PC-3 (cell line): ENCODE data around the gene CDAN1. TPM values are rescaled to one million over a fixed set of nuclear protein-coding genes. Genes with fewer than 3 reads are reported as not detected.

ENCODE experiments used
- ATAC-seq: fragments of 200-7000 bp; cut with Tn5 transposase; 2 replicates; pipeline ENCODE4 v1.9.1; 2020; ENCODE audit warnings: mild to moderate bottlenecking, moderate library complexity
- BruUV-seq: library from RNA; stranded (reverse); fragments of 400-500 nt; replicated peaks from 2 replicates; lab custom pipeline; 2021; lab: Mats Ljungman, UMichigan
- CTCF ChIA-PET: fragments of 300-600 bp; sonication (Branson Sonifier 250); formaldehyde crosslinking; loops from one replicate; lab custom pipeline; 2022; ENCODE audit warnings: antibody characterized with exemption; lab: Charles Lee
- POLR2A ChIA-PET: fragments of 300-600 bp; sonication (Branson Sonifier 250); formaldehyde crosslinking; loops from one replicate; lab custom pipeline; 2022; ENCODE audit warnings: antibody characterized with exemption; ENCODE audit not compliant: unreplicated experiment; lab: Charles Lee
- DNase-seq: peaks from one replicate; pipeline ENCODE4 v3.0.0-alpha.2; 2015
- H2AFZ ChIP-seq: fragments of 300-600 bp; sonication (generic); 2 replicates; pipeline ENCODE4 v1.6.0; 2016; ENCODE audit warnings: antibody characterized with exemption, low read length
- H3F3A ChIP-seq: fragments of 300-600 bp; sonication (generic); one replicate; pipeline ENCODE4 v1.6.0; 2017; ENCODE audit warnings: antibody characterized with exemption, low read length, control low read depth, mild to moderate bottlenecking; ENCODE audit not compliant: unreplicated experiment
- H3K27ac ChIP-seq: fragments of 300-600 bp; sonication (generic); 2 replicates; pipeline ENCODE4 v1.5.1; 2016; ENCODE audit warnings: mild to moderate bottlenecking, low read length
- H3K27me3 ChIP-seq: fragments of 300-600 bp; sonication (generic); 2 replicates; pipeline ENCODE4 v1.6.1; 2016; ENCODE audit warnings: low read length, mixed read lengths
- H3K36me3 ChIP-seq: fragments of 300-600 bp; sonication (generic); 2 replicates; pipeline ENCODE4 v1.6.1; 2016; ENCODE audit warnings: low read depth, mixed run types, low read length, mixed read lengths
- H3K4me1 ChIP-seq: fragments of 300-600 bp; sonication (generic); 2 replicates; pipeline ENCODE4 v1.5.1; 2016; ENCODE audit warnings: low read length; ENCODE audit not compliant: insufficient read depth
- H3K4me2 ChIP-seq: fragments of 300-600 bp; sonication (generic); 2 replicates; pipeline ENCODE4 v1.6.0; 2016; ENCODE audit warnings: low read length
- H3K4me3 ChIP-seq: fragments of 300-600 bp; sonication (generic); 2 replicates; pipeline ENCODE4 v1.5.1; 2016; ENCODE audit warnings: mild to moderate bottlenecking, low read length, mixed read lengths
- H3K79me2 ChIP-seq: fragments of 300-600 bp; sonication (generic); 2 replicates; pipeline ENCODE4 v1.6.1; 2017; ENCODE audit warnings: low read length, mixed read lengths
- H3K9ac ChIP-seq: fragments of 300-600 bp; sonication (generic); 2 replicates; pipeline ENCODE4 v1.6.0; 2016; ENCODE audit warnings: mild to moderate bottlenecking, low read length
- H3K9me2 ChIP-seq: fragments of 300-600 bp; sonication (generic); replicated peaks from 2 replicates; pipeline ENCODE4 v1.6.1; 2016; ENCODE audit warnings: mixed run types, low read length, mixed read lengths
- H3K9me3 ChIP-seq: fragments of 300-600 bp; sonication (generic); 2 replicates; pipeline ENCODE4 v1.6.1; 2016; ENCODE audit warnings: low read length, mixed read lengths
- H4K20me1 ChIP-seq: fragments of 300-600 bp; sonication (generic); 2 replicates; pipeline ENCODE4 v1.6.1; 2016; ENCODE audit warnings: low read length, mixed read lengths
- EZH2 ChIP-seq: fragments of 300-600 bp; sonication (generic); IDR thresholded peaks from one replicate; pipeline ENCODE4 v1.6.1; 2017; ENCODE audit warnings: antibody characterized with exemption, mild to moderate bottlenecking, low read length; ENCODE audit not compliant: unreplicated experiment
- EZH2phosphoT487 ChIP-seq: fragments of 300-600 bp; sonication (generic); IDR thresholded peaks from 2 replicates; pipeline ENCODE4 v1.6.1; 2018; ENCODE audit warnings: mild to moderate bottlenecking, antibody characterized with exemption, low read length, borderline replicate concordance
- intact Hi-C: fragments of 100-400 bp; cut with micrococcal nuclease; formaldehyde crosslinking; loops from 2 replicates; pipeline ENCODE4 v1.9.0; 2023
- total RNA-seq: library from RNA; depleted of rRNA; stranded (reverse); fragments of >200 nt; gene quantifications from 2 replicates; pipeline ENCODE4 v1.2.3, GENCODE V29; 2014
- TF ChIP-seq, protein P1 (sequence below): fragments of 300-600 bp; sonication (generic); conservative IDR thresholded peaks from 2 replicates; pipeline ENCODE4 v1.5.1; 2017; ENCODE audit warnings: antibody characterized with exemption, low read depth, mild to moderate bottlenecking, low read length

Gene CDAN1
- total RNA-seq, 1 experiment from 2014 or later, result 38.6 TPM

GRCh38 chr15:42692536-42692935, 44.4 kb downstream of the CDAN1 start:
- H3K4me1 ChIP-seq, result no peaks in the 10 kb centered on the region
- H3K9ac ChIP-seq, result no peak overlapping the region
- ATAC-seq, result no peak
- no peaks in the 10 kb centered on the region for H3K9me3 ChIP-seq
- no peaks in the 10 kb centered on the region for H3K9me2 ChIP-seq
- no peaks in the 10 kb centered on the region for H3K79me2 ChIP-seq
- TF ChIP-seq EZH2 (no peak), EZH2phosphoT487 (no peak)
- TF ChIP-seq, protein P1, sequence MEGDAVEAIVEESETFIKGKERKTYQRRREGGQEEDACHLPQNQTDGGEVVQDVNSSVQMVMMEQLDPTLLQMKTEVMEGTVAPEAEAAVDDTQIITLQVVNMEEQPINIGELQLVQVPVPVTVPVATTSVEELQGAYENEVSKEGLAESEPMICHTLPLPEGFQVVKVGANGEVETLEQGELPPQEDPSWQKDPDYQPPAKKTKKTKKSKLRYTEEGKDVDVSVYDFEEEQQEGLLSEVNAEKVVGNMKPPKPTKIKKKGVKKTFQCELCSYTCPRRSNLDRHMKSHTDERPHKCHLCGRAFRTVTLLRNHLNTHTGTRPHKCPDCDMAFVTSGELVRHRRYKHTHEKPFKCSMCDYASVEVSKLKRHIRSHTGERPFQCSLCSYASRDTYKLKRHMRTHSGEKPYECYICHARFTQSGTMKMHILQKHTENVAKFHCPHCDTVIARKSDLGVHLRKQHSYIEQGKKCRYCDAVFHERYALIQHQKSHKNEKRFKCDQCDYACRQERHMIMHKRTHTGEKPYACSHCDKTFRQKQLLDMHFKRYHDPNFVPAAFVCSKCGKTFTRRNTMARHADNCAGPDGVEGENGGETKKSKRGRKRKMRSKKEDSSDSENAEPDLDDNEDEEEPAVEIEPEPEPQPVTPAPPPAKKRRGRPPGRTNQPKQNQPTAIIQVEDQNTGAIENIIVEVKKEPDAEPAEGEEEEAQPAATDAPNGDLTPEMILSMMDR, result no peak
- H3K4me2 ChIP-seq, result no peak overlapping the region
- no peaks in the 10 kb centered on the region for H3K27me3 ChIP-seq
- no peak overlapping the region for H3K4me3 ChIP-seq
- H3K36me3 ChIP-seq, result no peaks in the 10 kb centered on the region
- BruUV-seq, result no TSS peak
- DNase-seq, result no peak
- intact Hi-C loops, result no loop called here
- H3F3A ChIP-seq, result no peaks in the 10 kb centered on the region
- no peaks in the 10 kb centered on the region for H4K20me1 ChIP-seq
- ChIA-PET POLR2A (no interaction called here), CTCF (no interaction called here)
- H2AFZ ChIP-seq, result no peak overlapping the region
- no peak overlapping the region for H3K27ac ChIP-seq

DNA sequence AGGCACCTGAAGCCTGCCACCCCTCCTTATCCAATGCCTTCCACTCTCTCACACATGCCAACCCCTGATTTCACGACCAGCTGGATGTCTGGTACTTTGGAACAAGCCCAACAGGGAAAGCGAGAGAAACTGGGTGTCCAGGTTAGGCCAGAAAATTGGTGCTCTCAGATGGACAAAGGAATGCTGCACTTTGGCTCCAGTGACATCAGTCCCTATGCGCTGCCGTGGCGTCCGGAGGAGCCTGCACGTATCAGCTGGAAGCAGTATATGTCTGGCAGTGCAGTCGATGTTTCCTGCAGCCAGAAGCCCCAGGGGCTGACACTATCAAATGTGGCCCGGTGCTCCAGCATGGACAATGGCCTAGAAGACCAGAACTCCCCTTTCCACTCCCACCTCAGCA, 45.2 kb downstream of the CDAN1 start:
- no peaks in the 10 kb centered on the region for H3K79me2 ChIP-seq
- H2AFZ ChIP-seq, result no peak overlapping the region
- no peaks in the 10 kb centered on the region for H3K27me3 ChIP-seq
- CTCF ChIA-PET, result no interaction called here
- TF ChIP-seq EZH2, result no peak
- no peak for TF ChIP-seq EZH2phosphoT487
- TF ChIP-seq, protein P1, result no peak
- no peaks in the 10 kb centered on the region for H3K4me1 ChIP-seq
- no peak overlapping the region for H3K4me3 ChIP-seq
- DNase-seq (no peak), ATAC-seq (no peak)
- H4K20me1 ChIP-seq, result no peaks in the 10 kb centered on the region
- POLR2A ChIA-PET, result no interaction called here
- H3F3A ChIP-seq, result no peaks in the 10 kb centered on the region
- no peak overlapping the region for H3K27ac ChIP-seq
- H3K9me3 ChIP-seq, result no peaks in the 10 kb centered on the region
- no TSS peak for BruUV-seq
- H3K36me3 ChIP-seq, result no peaks in the 10 kb centered on the region
- no peak overlapping the region for H3K4me2 ChIP-seq
- intact Hi-C loops, result no loop called here
- no peaks in the 10 kb centered on the region for H3K9me2 ChIP-seq
- H3K9ac ChIP-seq, result no peak overlapping the region

DNA sequence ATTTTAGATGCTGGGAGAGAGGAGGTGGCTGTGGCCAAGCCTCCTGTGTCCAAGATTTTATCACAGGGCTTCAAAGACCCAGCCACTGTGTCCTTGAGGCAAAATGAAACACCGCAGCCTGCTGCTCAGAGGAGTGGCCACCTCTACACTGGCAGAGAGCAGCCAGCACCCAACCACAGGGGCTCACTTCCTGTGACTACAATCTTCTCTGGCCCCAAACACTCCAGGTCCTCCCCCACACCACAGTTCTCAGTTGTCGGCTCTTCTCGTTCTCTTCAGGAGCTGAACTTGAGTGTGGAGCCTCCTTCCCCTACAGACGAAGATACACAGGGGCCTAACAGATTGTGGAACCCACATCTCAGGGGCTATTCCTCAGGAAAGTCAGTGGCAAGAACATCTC, 45.6 kb downstream of the CDAN1 start:
- no peaks in the 10 kb centered on the region for H3K4me1 ChIP-seq
- no TSS peak for BruUV-seq
- H3K9ac ChIP-seq, result no peak overlapping the region
- H3K4me2 ChIP-seq, result no peak overlapping the region
- no peak overlapping the region for H3K4me3 ChIP-seq
- TF ChIP-seq EZH2 (no peak), EZH2phosphoT487 (no peak)
- TF ChIP-seq, protein P1, result no peak
- H4K20me1 ChIP-seq, result no peaks in the 10 kb centered on the region
- no peaks in the 10 kb centered on the region for H3F3A ChIP-seq
- H3K79me2 ChIP-seq, result no peaks in the 10 kb centered on the region
- ATAC-seq (no peak), DNase-seq (no peak)
- no peak overlapping the region for H2AFZ ChIP-seq
- H3K9me2 ChIP-seq, result no peaks in the 10 kb centered on the region
- H3K9me3 ChIP-seq, result no peaks in the 10 kb centered on the region
- CTCF ChIA-PET, result no interaction called here
- H3K36me3 ChIP-seq, result no peaks in the 10 kb centered on the region
- intact Hi-C loops, result no loop called here
- H3K27me3 ChIP-seq, result no peaks in the 10 kb centered on the region
- POLR2A ChIA-PET, result no interaction called here
- H3K27ac ChIP-seq, result no peak overlapping the region
